HG02938 (cell line): Measurements from ENCODE around the gene IGBP1.
"Not testable (repeated sequence)": the region's sequence is repeated elsewhere in the genome, so short reads cannot be mapped to it uniquely, and the experiment has no call there.

Experiments used
- ATAC-seq: cut with Tn5 transposase; IDR thresholded peaks from one replicate; pipeline ENCODE4 v1.9.1; 2021; ENCODE audit warnings: mild to moderate bottlenecking, moderate library complexity; ENCODE audit not compliant: unreplicated experiment

The IGBP1 gene

DNA sequence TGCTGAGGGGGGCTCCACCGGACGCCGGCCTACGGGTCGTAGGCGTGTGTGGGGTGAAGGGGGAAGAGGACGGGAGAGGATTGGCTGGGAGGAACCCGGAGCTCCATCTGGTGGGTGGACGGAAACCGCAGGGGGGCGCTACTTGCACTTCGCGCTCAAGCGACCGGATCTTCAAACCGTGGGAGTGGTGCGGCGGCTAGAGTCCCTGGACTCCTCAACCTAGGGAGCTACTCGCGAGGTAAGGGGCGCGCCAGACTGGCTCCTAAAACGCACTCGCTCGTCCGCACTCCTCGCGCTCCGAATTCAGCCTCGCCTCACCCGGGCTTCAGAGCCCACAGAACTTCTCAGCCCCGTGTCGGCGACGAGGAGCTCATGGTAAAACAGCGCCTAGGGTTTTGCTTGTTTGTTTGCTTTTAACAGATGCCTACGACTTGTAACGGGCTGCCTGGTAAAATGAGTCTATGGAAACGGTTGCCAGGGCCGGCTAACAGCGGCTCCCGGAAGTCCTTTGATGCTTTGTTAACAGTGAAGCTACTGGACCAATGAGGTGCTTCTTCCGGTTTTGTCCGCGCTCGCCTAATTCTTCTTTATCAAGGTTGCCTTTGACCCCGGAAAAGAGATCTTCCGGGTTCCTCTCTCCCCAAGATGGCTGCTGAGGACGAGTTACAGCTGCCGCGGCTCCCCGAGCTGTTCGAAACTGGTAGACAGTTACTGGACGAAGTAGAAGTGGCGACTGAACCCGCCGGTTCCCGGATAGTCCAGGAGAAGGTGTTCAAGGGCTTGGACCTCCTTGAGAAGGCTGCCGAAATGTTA lies at the start of gene IGBP1:
Gene IGBP1 (plus strand): TSS at position 145 of the 813 bp plus-strand sequence. CDS start 501 bp downstream, at position 646.
- peak; percentile 80 for ATAC-seq

GRCh38 chrX:70084592-70085240 lies 48.5 kb upstream of the IGBP1 start:
- ATAC-seq = no peak

DNA sequence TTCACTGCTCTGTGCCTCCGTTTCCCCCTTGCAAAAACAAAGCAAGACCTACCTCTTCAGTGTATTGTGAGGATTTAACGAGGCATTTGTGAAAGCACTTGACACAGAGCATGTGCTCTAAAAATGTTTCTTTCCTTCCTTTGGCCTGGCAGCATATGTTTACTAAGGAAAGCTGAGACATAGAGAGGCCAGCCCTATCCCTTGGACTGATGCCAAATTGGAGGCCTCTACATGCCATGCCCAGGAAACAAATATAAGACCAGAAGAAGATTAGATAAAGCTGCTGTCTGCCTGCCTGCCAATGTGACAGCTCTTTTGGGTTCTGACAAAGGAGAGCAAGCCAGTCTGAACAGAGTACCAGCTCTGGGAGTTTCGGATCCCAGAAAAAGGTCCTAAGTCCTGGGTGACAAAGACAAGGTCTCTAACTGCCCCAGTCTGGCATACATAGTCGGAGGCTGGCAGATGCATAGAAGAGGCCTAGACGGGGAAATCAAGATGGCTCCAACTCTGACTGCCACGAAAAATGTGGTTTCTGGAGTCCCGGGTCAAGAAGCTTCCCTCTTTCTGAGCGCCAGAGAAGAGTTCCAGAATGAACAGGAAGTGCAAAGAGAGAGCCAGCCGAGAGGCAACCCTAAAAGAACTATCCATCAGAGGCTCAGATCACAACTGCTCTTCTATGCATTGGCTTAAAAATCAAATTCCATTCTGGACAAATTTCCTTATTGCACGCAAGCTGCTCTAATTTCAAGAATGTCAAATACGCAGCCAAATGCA lies 45.2 kb upstream of the IGBP1 start:
- no peak for ATAC-seq

GRCh38 chrX:70088751-70089150 lies 44.5 kb upstream of the IGBP1 start:
- ATAC-seq = no peak

DNA sequence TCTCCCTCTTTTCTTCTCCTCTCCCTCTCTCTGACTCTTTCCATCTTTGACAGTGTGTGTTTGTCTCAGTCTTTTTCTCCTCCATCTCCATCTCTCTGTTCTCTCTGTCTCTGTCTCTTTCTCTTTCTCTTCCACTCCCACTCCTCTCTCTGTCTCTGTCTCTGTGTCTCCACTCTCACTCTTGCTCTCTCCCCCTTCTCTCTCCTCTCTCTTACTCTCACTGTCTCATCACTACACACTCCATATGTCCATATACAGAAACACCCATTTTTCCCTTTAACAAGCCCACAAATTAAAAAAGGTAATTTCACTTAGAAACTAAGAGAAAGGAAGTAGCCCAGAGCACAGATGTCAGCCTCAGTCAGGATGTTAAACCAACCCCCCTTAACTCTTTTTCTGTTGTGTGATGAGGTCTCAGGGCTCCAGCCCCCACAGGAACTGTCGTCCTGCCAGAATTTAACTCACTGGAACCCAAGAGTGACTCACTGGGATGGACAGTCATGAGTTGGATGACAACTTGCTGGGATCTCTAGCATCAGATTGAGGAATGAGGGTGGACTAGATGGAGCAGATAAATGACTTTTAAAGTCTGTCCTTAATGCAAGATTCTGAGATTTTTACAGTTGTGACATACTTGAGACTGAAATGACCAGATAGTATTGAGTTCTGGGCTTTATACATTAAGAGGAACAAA lies 43.5 kb upstream of the IGBP1 start:
- no peak for ATAC-seq

DNA sequence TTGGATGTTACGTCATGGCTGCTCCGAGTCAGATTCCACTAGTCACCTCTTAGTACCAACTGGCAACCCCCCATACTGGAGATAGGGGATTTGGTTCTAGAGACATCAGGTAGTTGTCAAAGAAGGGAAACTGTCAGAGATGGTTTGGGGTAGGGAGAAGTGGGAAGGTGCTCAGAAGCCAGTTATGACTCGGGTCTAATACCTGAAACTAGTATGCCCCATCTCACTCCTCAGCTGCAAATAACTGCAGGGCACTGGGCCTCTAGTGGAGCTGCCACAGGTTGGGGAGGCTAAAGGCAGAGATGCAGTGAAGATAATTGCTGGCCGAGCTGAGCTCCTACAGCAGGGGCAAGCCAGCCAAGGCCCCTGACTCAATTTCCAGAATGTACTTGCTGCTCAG lies 41.0 kb upstream of the IGBP1 start:
- ATAC-seq = no peak

DNA sequence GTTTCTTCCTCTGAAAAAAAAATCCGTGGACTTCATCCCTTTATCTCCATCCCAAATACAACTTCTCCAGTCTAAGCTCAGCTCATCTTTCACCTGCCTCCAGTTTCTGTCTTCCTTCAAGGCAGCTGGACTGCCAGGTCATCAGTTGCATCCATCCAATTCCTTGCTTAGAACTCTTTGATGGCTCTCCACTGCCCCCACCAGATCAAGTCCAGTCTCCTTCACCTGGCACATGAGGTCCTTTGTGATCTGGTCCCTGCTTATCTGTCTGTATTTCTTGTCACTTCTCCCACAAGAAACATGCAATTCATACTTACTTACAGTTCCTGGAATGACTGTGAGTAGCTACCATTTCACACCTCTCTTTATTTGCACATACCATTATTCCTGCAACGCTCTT lies 37.2 kb upstream of the IGBP1 start:
- ATAC-seq = no peak

- ATAC-seq = no peak
Observed at GRCh38 chrX:70105229-70105628, 28.0 kb upstream of the IGBP1 start.

- not testable (repeated sequence) for ATAC-seq
Observed at GRCh38 chrX:70111436-70112026, 21.7 kb upstream of the IGBP1 start.

GRCh38 chrX:70117738-70118137 lies 15.5 kb upstream of the IGBP1 start:
- no peak for ATAC-seq

GRCh38 chrX:70123014-70123413 lies 10.2 kb upstream of the IGBP1 start:
- ATAC-seq = not testable (repeated sequence)

- ATAC-seq = no peak
Observed at GRCh38 chrX:70124678-70125077, 8.6 kb upstream of the IGBP1 start.

DNA sequence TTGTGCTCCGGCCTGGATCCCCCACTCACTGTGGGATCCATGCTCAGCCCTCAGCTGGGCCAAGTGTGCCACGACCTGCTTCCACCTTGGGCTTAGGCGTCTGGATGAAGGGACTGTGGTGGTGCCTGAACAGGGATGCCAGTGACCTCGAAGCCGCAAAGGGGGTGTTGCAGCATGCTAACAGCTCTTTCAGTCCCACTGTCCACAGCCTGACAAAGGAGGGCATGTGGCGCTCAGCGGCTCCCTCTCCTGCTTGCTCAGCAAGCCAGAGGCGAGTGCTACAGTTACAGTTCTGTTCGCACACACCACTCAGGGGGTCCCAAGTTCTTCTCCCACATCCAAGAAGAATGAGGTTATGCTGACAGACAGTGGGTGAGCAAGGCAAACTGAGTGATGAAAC lies 5.2 kb upstream of the IGBP1 start:
- ATAC-seq = no peak

- no peak for ATAC-seq
Observed at GRCh38 chrX:70129816-70130215, 3.4 kb upstream of the IGBP1 start.

DNA sequence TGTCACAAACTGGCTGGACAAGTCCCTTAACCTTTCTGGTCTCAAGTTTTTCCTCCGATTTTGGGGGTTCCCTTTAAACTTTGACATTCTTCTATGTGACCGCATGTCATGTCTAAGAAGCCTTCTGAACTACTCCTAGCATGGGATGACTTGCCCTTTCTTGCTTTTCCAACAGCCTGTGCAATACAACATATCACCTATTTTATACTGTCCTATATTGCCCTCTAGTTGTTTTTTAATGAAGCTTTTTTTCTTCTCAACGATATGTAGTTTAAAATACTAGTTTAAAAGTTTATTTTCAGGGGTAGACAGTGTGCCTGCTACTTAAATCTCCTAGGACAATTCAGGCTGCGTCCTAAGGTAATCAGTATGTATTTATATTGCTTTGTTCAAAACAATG lies 1.0 kb upstream of the IGBP1 start:
- no peak for ATAC-seq

GRCh38 chrX:70132877-70133302 lies 357 bp upstream of the IGBP1 start:
- ATAC-seq = peak; percentile 40

DNA sequence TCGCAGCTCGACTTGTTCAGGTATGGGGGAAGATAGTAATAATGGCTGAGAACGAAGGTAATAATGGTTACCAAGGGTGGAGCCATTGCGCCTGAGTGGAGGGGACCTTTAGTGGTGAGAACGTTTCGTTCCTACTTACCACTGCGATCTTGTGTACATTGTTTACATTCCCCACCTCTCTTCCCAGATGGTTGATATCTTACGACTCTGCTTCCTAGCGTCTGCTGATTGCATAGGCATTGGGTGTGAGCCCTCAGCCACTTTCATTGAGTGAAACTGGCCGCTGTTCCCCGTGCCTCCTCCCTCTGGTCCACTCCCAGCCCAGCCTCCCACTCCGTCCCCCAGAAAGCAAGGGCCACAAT lies 850 bp downstream of the IGBP1 start:
- peak; percentile 7 for ATAC-seq

GRCh38 chrX:70138622-70139021 lies 5.4 kb downstream of the IGBP1 start:
- no peak for ATAC-seq

- ATAC-seq = no peak
Observed at GRCh38 chrX:70139736-70140135, 6.5 kb downstream of the IGBP1 start.

DNA sequence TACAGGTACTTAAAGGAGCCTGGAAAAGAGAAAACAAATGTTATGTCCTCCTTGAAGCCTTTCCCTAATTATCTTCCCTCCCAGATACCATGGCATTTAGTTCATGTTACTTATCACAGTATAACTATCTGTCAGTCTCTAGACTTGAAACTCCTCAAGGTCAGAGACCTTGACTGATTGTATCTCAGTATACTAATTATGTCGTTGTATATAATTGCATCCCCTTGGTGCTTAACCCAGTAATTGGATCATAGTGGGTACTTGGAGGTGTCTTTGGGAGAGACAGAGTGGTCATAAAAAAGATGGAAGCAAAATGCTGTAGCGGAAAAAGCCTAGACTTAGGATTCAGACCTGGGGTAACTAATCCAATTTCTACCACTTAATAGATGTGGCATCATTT lies 8.1 kb downstream of the IGBP1 start:
- no peak for ATAC-seq
